Hippocampal formation (tissue), 2 donors: Measurements from ENCODE around the gene AHCYL2.
A peak's percentile ranks its signal among the peaks of the same experiment; 100 is the strongest.
"Not testable (repeated sequence)": the region's sequence is repeated elsewhere in the genome, so short reads cannot be mapped to it uniquely, and the experiment has no call there.

Experiments
- DNase-seq, 2 donors: peaks; one replicate each; lab custom pipeline; 2025; lab: John Stamatoyannopoulos, UW

AHCYL2 gene

GRCh38 chr7:129383542-129384132, 158.8 kb downstream of the AHCYL2 start:
- DNase-seq: no peak

GRCh38 chr7:129385116-129385515, 160.3 kb downstream of the AHCYL2 start:
- no peak for DNase-seq

GRCh38 chr7:129385598-129385997, 160.8 kb downstream of the AHCYL2 start:
- no peak for DNase-seq

GRCh38 chr7:129386506-129386905, 161.7 kb downstream of the AHCYL2 start:
- no peak for DNase-seq

- no peak for DNase-seq
Observed at GRCh38 chr7:129387537-129387936, 162.7 kb downstream of the AHCYL2 start.

GRCh38 chr7:129388333-129389098, 163.7 kb downstream of the AHCYL2 start:
- peak in 1 of 2 donors; percentile 26 for DNase-seq

GRCh38 chr7:129389829-129390228, 165.0 kb downstream of the AHCYL2 start:
- no peak for DNase-seq

GRCh38 chr7:129390314-129390713, 165.5 kb downstream of the AHCYL2 start:
- no peak for DNase-seq

- DNase-seq: peak in 1 of 2 donors; percentile 3
Observed at GRCh38 chr7:129391546-129392171, 166.8 kb downstream of the AHCYL2 start.

GRCh38 chr7:129393255-129393654, 168.4 kb downstream of the AHCYL2 start:
- no peak for DNase-seq

- DNase-seq: no peak
Observed at GRCh38 chr7:129394101-129394500, 169.3 kb downstream of the AHCYL2 start.

GRCh38 chr7:129394982-129395914, 170.4 kb downstream of the AHCYL2 start:
- DNase-seq: no peak

GRCh38 chr7:129401228-129401966, 176.6 kb downstream of the AHCYL2 start:
- DNase-seq: no peak

GRCh38 chr7:129401967-129402860, 177.4 kb downstream of the AHCYL2 start:
- no peak for DNase-seq

GRCh38 chr7:129405527-129405926, 180.7 kb downstream of the AHCYL2 start:
- no peak for DNase-seq

- DNase-seq: not testable (repeated sequence)
Observed at GRCh38 chr7:129410238-129410637, 185.4 kb downstream of the AHCYL2 start.

- no peak for DNase-seq
Observed at GRCh38 chr7:129412501-129412900, 187.7 kb downstream of the AHCYL2 start.

- DNase-seq: no peak
Observed at GRCh38 chr7:129417073-129417472, 192.2 kb downstream of the AHCYL2 start.

- DNase-seq: no peak
Observed at GRCh38 chr7:129421717-129422250, 197.0 kb downstream of the AHCYL2 start.

GRCh38 chr7:129422727-129423126, 197.9 kb downstream of the AHCYL2 start:
- DNase-seq: no peak
